Type B pancreatic cell (in vitro differentiated cells): Measurements from ENCODE around the gene ASPRV1. TPM values are rescaled to one million over a fixed set of nuclear protein-coding genes. Genes with fewer than 3 reads are reported as not detected.

Experiments
- DNase-seq: peaks from one replicate; pipeline ENCODE4 v3.0.0; 2021; ENCODE audit warnings: mixed read lengths; ENCODE audit not compliant: unreplicated experiment; ENCODE audit errors: extremely low spot score
- H3K27ac Mint-ChIP-seq: 2 replicates; pipeline ENCODE4 v1.8.0; 2021; ENCODE audit warnings: mild to moderate bottlenecking, mixed read lengths
- H3K27me3 Mint-ChIP-seq: 2 replicates; pipeline ENCODE4 v1.8.0; 2021; ENCODE audit warnings: mixed read lengths
- H3K36me3 Mint-ChIP-seq: 2 replicates; pipeline ENCODE4 v1.8.0; 2021; ENCODE audit warnings: mixed read lengths
- H3K4me1 Mint-ChIP-seq: one replicate; pipeline ENCODE4 v1.8.0; 2021; ENCODE audit warnings: mixed read lengths; ENCODE audit not compliant: unreplicated experiment
- H3K4me3 Mint-ChIP-seq: 2 replicates; pipeline ENCODE4 v1.8.0; 2021; ENCODE audit warnings: mild to moderate bottlenecking, mixed read lengths
- H3K9me3 Mint-ChIP-seq: 2 replicates; pipeline ENCODE4 v1.8.0; 2021; ENCODE audit warnings: mixed read lengths
- CTCF ChIP-seq: fragments of 200-600 bp; sonication (generic); conservative IDR thresholded peaks from 2 replicates; pipeline ENCODE4 v1.5.0; 2021; ENCODE audit warnings: antibody characterized with exemption, mild to moderate bottlenecking
- total RNA-seq: library from RNA; stranded (reverse); gene quantifications from 2 replicates; pipeline ENCODE4 v1.2.1, GENCODE V29; 2021; ENCODE audit warnings: low replicate concordance

ASPRV1 gene
- total RNA-seq, 1 donor from 2014 or later = 1.3 TPM

DNA sequence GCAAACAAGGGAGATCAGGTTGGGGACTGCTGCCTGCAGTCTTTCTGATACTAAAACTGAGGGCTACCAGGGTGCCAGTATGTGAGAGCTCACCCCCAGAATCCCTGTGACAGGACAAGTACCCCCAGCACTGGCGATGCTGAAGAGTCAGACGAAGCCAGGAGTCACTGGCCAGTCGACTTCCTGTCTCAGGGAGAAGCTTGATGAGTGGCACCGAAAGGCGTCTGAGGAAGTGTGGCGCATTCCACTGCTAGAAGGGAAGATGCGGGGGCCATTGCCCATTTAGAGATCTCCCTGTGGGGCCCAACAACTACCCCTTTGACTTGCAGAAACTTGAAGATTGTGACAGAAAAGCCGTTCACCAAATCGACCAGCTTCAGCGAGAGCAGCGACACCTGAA lies 24.5 kb downstream of the ASPRV1 start:
- H3K27me3 Mint-ChIP-seq = no peaks in the 10 kb centered on the region
- DNase-seq = no peak
- H3K9me3 Mint-ChIP-seq = no peaks in the 10 kb centered on the region
- H3K36me3 Mint-ChIP-seq = peaks cover 26% of the 10 kb centered on the region
- no peak for TF ChIP-seq CTCF
- H3K27ac Mint-ChIP-seq = no peak overlapping the region
- H3K4me1 Mint-ChIP-seq = peaks cover 7% of the 10 kb centered on the region
- no peak overlapping the region for H3K4me3 Mint-ChIP-seq

DNA sequence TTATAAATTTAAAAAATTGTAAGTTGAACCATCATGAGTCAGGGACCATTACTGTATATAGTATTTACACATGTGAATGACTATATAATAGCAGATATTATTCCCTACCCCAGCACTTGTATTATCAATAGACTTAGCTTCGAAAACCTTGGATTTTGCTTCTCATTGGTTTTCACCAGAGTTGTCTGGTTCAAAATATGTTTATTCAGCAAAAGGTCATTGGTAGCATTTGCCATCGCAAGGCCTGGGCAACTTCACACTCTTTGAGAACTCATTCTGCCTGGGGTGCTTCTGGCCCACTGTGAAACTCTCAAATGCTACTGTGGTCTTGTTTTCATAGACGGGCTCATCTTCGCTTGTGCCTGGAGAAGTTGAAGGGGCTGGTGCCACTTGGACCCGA lies 26.4 kb downstream of the ASPRV1 start:
- no peaks in the 10 kb centered on the region for H3K9me3 Mint-ChIP-seq
- H3K4me1 Mint-ChIP-seq = peaks cover 7% of the 10 kb centered on the region
- H3K4me3 Mint-ChIP-seq = no peak overlapping the region
- H3K36me3 Mint-ChIP-seq = peaks cover 24% of the 10 kb centered on the region
- no peaks in the 10 kb centered on the region for H3K27me3 Mint-ChIP-seq
- no peak overlapping the region for H3K27ac Mint-ChIP-seq
- no peak for DNase-seq
- no peak for TF ChIP-seq CTCF

GRCh38 chr2:69934614-69934908 lies 26.9 kb downstream of the ASPRV1 start:
- H3K27ac Mint-ChIP-seq = peak overlapping the region; percentile 35
- H3K4me3 Mint-ChIP-seq = no peak overlapping the region
- no peaks in the 10 kb centered on the region for H3K27me3 Mint-ChIP-seq
- DNase-seq = no peak
- H3K4me1 Mint-ChIP-seq = peaks cover 5% of the 10 kb centered on the region
- H3K36me3 Mint-ChIP-seq = peaks cover 22% of the 10 kb centered on the region
- no peak for TF ChIP-seq CTCF
- H3K9me3 Mint-ChIP-seq = no peaks in the 10 kb centered on the region

DNA sequence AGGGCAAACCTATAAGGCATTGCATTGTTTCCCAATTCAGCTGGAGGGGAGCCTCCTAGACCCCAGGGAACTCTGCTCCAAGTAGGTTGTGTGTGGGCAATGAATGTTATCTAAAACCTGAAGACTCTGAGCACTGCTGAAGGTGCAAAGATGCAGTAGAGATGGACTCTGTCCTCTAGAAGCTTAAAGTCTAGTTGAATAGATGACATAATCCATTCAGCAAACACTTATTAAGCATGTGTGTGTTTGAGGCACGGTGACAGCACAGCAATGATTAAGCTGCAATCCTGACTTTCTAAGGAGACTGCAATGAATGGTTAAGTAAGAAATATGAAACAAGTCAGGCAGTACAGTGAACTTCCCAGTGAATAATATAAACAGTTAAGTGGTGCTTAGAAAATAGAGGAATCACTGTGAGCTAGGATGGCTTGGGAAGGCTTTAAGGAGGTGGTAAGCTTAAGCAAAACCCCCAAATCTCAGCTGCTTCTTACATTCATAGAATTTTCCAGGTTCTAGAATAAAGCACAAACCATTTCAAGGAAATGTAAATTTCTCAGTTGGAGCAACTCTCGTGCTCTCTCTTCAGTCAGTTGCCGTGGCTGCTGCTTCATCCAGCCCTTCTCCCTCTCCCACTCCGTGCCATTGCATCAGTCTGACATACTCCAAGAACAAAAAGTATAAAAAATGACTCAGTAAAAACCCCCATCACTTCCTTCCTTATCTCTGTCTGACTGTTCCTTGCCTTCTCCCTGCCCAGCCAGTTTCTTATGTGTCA lies 27.4 kb downstream of the ASPRV1 start:
- H3K4me3 Mint-ChIP-seq = no peak overlapping the region

DNA sequence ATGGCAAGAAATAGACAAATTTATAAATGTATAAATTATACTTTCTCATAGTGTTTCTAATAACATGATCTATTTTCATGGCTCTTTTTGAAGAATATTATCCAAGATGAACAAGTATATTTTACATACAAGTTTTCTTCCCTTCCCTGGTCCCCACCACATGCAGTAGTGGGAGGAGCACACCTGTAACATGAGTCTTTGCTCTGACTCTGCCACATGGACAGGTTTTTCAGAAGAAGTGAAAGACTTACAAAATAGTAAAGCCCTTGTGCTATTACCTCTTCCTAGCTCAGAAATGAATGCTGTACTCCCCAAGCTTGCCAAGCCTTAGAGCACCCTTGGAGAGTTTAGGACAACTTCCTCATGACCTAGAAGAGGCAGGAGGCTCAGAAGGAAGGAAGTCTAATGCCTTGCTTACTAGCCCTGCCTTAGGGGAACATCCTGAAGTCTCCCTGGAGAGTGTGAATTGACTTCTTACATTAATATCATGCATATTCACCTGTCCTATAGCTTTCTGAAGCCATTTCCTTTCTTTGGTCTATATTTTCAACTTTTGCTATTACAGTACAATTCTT lies 28.1 kb downstream of the ASPRV1 start:
- H3K4me1 Mint-ChIP-seq = peaks cover 4% of the 10 kb centered on the region
- peak overlapping the region; percentile 65 for H3K27ac Mint-ChIP-seq
- H3K27me3 Mint-ChIP-seq = no peaks in the 10 kb centered on the region
- DNase-seq = no peak
- no peak for TF ChIP-seq CTCF
- H3K4me3 Mint-ChIP-seq = no peak overlapping the region
- peaks cover 12% of the 10 kb centered on the region for H3K36me3 Mint-ChIP-seq
- no peaks in the 10 kb centered on the region for H3K9me3 Mint-ChIP-seq

More for the DNA sequence above, 27.4 kb downstream of the ASPRV1 start:
- Mint-ChIP-seq H3K27ac (peak overlapping the region; percentile 65), H3K4me1 (peaks cover 4% of the 10 kb centered on the region), H3K27me3 (no peaks in the 10 kb centered on the region), H3K9me3 (no peaks in the 10 kb centered on the region), H3K36me3 (peaks cover 19% of the 10 kb centered on the region)
- no peak for DNase-seq
- TF ChIP-seq CTCF = no peak
